ENCODE data around the gene APCDD1.
"Not testable (repeated sequence)": the region's sequence is repeated elsewhere in the genome, so short reads cannot be mapped to it uniquely, and the experiment has no call there.

Gene APCDD1

GRCh38 chr18:10530002-10530401 is 75.6 kb downstream of the APCDD1 start:
- DNase-seq = no peak

- DNase-seq = no peak
Observed at GRCh38 chr18:10530852-10531251, 76.4 kb downstream of the APCDD1 start.

GRCh38 chr18:10533111-10533510 is 78.7 kb downstream of the APCDD1 start:
- no peak for DNase-seq

- no peak for DNase-seq
Observed at GRCh38 chr18:10536280-10536679, 81.8 kb downstream of the APCDD1 start.

GRCh38 chr18:10537765-10538164 is 83.3 kb downstream of the APCDD1 start:
- no peak for DNase-seq

- DNase-seq = not testable (repeated sequence)
Observed at GRCh38 chr18:10539124-10539523, 84.7 kb downstream of the APCDD1 start.

Data from activated gamma-delta T cell (primary cell).